HepG2 (cell line): ENCODE results near the gene CHST6. TPM values are rescaled to one million over a fixed set of nuclear protein-coding genes. Genes with fewer than 3 reads are reported as not detected.

Experiments
- ATAC-seq: fragments of 200-7000 bp; cut with Tn5 transposase; 3 replicates; pipeline ENCODE4 v1.9.1; 2020; ENCODE audit warnings: mild to moderate bottlenecking, moderate library complexity
- BruUV-seq: library from RNA; stranded (reverse); fragments of 400-500 nt; replicated peaks from 2 replicates; lab custom pipeline; 2021; lab: Mats Ljungman, UMichigan
- CTCF ChIA-PET: fragments of 300-600 bp; formaldehyde crosslinking; extraction: SDS; loops from one replicate; lab custom pipeline; 2021; ENCODE audit warnings: low total read pairs, inconsistent platforms, low intra/inter-chr PET ratio; lab: Yijun Ruan, JAX
- POLR2A ChIA-PET: fragments of 350-600 bp; sonication (Branson Sonifier 250); formaldehyde crosslinking; loops from one replicate; lab custom pipeline; 2020; ENCODE audit warnings: antibody characterized with exemption, inconsistent platforms; lab: Yijun Ruan, JAX
- DNase-seq: peaks from one replicate; pipeline ENCODE4 v3.0.0-alpha.2; 2015; ENCODE audit warnings: low spot score
- FAIRE-seq: peaks from 3 replicates; lab custom pipeline; 2011; peaks lifted over from hg19 to GRCh38; lab: Jason Lieb, UNC
- H2AFZ ChIP-seq: one replicate; pipeline ENCODE4 v1.6.1; 2011; ENCODE audit warnings: low read length, inconsistent platforms
- H3K27ac ChIP-seq: fragments of 300-600 bp; 3 replicates; pipeline ENCODE4 v1.8.0; 2011; ENCODE audit warnings: mixed run types, mild to moderate bottlenecking, mixed read lengths, low read length, inconsistent platforms; ENCODE audit not compliant: insufficient read depth; ENCODE audit errors: extremely low read length
- H3K27me3 ChIP-seq, 2 experiments: fragments of 200-600 bp in 1 of 2; 2 replicates in 1 of 2; 3 replicates in 1 of 2; pipeline versions ENCODE4 v1.6.0 to v1.8.0; 2011; ENCODE audit warnings: low read length in 2 of 2, mild to moderate bottlenecking in 2 of 2, moderate library complexity in 2 of 2, inconsistent platforms in 1 of 2; ENCODE audit not compliant: insufficient read depth in 2 of 2, control insufficient read depth in 1 of 2
- H3K36me3 ChIP-seq, 2 experiments: fragments of 200-600 bp in 1 of 2; replicated peaks in 1 of 2; 2 replicates in 1 of 2; 3 replicates in 1 of 2; pipeline versions ENCODE4 v1.5.1 to v1.8.0; 2011; ENCODE audit warnings: low read length in 2 of 2, inconsistent platforms in 1 of 2; ENCODE audit not compliant: insufficient read depth in 2 of 2, control insufficient read depth in 1 of 2
- H3K4me1 ChIP-seq: 2 replicates; pipeline ENCODE4 v1.5.1; 2012; ENCODE audit warnings: low read length, inconsistent platforms; ENCODE audit not compliant: insufficient read depth
- H3K4me2 ChIP-seq: 2 replicates; pipeline ENCODE4 v1.6.0; 2011; ENCODE audit warnings: low read depth, low read length, inconsistent platforms
- H3K4me3 ChIP-seq, 3 experiments: fragments of 200-600 bp in 1 of 3; sonication (generic), shearing (Covaris generic) in 1 of 3; replicated peaks in 1 of 3; 2 replicates each; pipeline ENCODE4 v1.5.1; 2011 to 2016; ENCODE audit warnings: low read length in 3 of 3, inconsistent platforms in 2 of 3, low read depth in 2 of 3, mild to moderate bottlenecking in 2 of 3, control low read depth in 1 of 3, mixed read lengths in 1 of 3; ENCODE audit not compliant: insufficient read depth in 1 of 3
- H3K79me2 ChIP-seq: one replicate; pipeline ENCODE4 v1.6.1; 2011; ENCODE audit warnings: low read length, inconsistent platforms; ENCODE audit not compliant: insufficient read depth
- H3K9ac ChIP-seq: 2 replicates; pipeline ENCODE4 v1.6.0; 2011; ENCODE audit warnings: mild to moderate bottlenecking, low read depth, low read length, inconsistent platforms; ENCODE audit not compliant: insufficient read depth
- H3K9me3 ChIP-seq: 2 replicates; pipeline ENCODE4 v1.5.1; 2012; ENCODE audit warnings: mild to moderate bottlenecking, low read length
- H4K20me1 ChIP-seq: 2 replicates; pipeline ENCODE4 v1.6.0; 2011; ENCODE audit warnings: inconsistent platforms, mild to moderate bottlenecking, low read length, moderate library complexity; ENCODE audit not compliant: insufficient read depth
- BRD4 ChIP-seq: sonication (generic); formaldehyde crosslinking; IDR thresholded peaks from 2 replicates; pipeline ENCODE4 v1.4.0; 2020; ENCODE audit warnings: missing genetic modification reagents
- ELF3 ChIP-seq: IDR thresholded peaks from 2 replicates; pipeline ENCODE4 v1.6.1; 2016; ENCODE audit warnings: missing genetic modification reagents, missing compliant biosample characterization
- HNRNPUL1 ChIP-seq: fragments of 200-400 bp; formaldehyde crosslinking; IDR thresholded peaks from 2 replicates; pipeline ENCODE4 v1.6.1; 2017; ENCODE audit warnings: low read depth, mild to moderate bottlenecking, low read length, moderate library complexity
- HOXA7 ChIP-seq: sonication (generic); formaldehyde crosslinking; IDR thresholded peaks from 2 replicates; pipeline ENCODE4 v1.8.1; 2022; ENCODE audit warnings: mild to moderate bottlenecking, missing genetic modification reagents, moderate library complexity
- IKZF4 ChIP-seq: sonication (generic); formaldehyde crosslinking; IDR thresholded peaks from 2 replicates; pipeline ENCODE4 v1.5.1; 2020; ENCODE audit warnings: borderline replicate concordance, mild to moderate bottlenecking, low read depth, missing genetic modification reagents; ENCODE audit errors: not compliant biosample characterization
- SAP130 ChIP-seq: IDR thresholded peaks from 2 replicates; pipeline ENCODE4 v1.6.1; 2016; ENCODE audit warnings: low read depth
- SOX5 ChIP-seq: IDR thresholded peaks from 2 replicates; pipeline ENCODE4 v1.6.1; 2016; ENCODE audit warnings: borderline replicate concordance
- SOX6 ChIP-seq, 2 experiments: fragments of 450-650 bp in 1 of 2; sonication (generic) in 1 of 2; formaldehyde crosslinking in 1 of 2; IDR thresholded peaks; 2 replicates each; pipeline versions ENCODE4 v1.4.0 to v1.6.1; 2017 to 2020; ENCODE audit warnings: antibody characterized with exemption in 1 of 2, mild to moderate bottlenecking in 1 of 2, missing genetic modification reagents in 1 of 2
- TEAD2 ChIP-seq: sonication (generic); formaldehyde crosslinking; IDR thresholded peaks from 2 replicates; pipeline ENCODE4 v1.9.0; 2021; ENCODE audit warnings: missing genetic modification reagents
- TSC22D2 ChIP-seq: sonication (generic); formaldehyde crosslinking; IDR thresholded peaks from 2 replicates; pipeline ENCODE4 v1.5.1; 2020; ENCODE audit warnings: missing genetic modification reagents, mild to moderate bottlenecking, borderline replicate concordance
- WIZ ChIP-seq: sonication (generic); formaldehyde crosslinking; IDR thresholded peaks from 2 replicates; pipeline ENCODE4 v1.5.1; 2020; ENCODE audit warnings: mild to moderate bottlenecking, missing genetic modification reagents
- ZMYM3 ChIP-seq: sonication (generic); formaldehyde crosslinking; IDR thresholded peaks from 2 replicates; pipeline ENCODE4 v1.5.1; 2020; ENCODE audit warnings: mild to moderate bottlenecking, missing genetic modification reagents
- ZNF101 ChIP-seq: sonication (generic); formaldehyde crosslinking; IDR thresholded peaks from 2 replicates; pipeline ENCODE4 v1.4.0; 2020; ENCODE audit warnings: mild to moderate bottlenecking, low read depth, missing genetic modification reagents, borderline replicate concordance
- ZNF264 ChIP-seq: sonication (generic); formaldehyde crosslinking; IDR thresholded peaks from 2 replicates; pipeline ENCODE4 v1.4.0; 2020; ENCODE audit warnings: missing genetic modification reagents
- ZNF33B ChIP-seq: sonication (generic); formaldehyde crosslinking; IDR thresholded peaks from 2 replicates; pipeline ENCODE4 v1.5.1; 2020; ENCODE audit warnings: mild to moderate bottlenecking, missing genetic modification reagents
- ZNF83 ChIP-seq: sonication (generic); formaldehyde crosslinking; IDR thresholded peaks from 2 replicates; pipeline ENCODE4 v1.4.0; 2020; ENCODE audit warnings: missing genetic modification reagents, mild to moderate bottlenecking, borderline replicate concordance
- ZSCAN9 ChIP-seq: IDR thresholded peaks from 2 replicates; pipeline ENCODE4 v1.6.1; 2016; ENCODE audit warnings: borderline replicate concordance
- WGBS: methylation state at CpG from one replicate; pipeline ENCODE4 v1.1.6; 2017; ENCODE audit warnings: low lambda C conversion rate; 5-methylcytosine and 5-hydroxymethylcytosine counted together
- in situ Hi-C: cut with HindIII; loops from 2 replicates; pipeline ENCODE4 v1.10.0; 2017; ENCODE audit warnings: low pct_unique_long_range_greater_than_20kb; ENCODE audit not compliant: extremely low pct_ligation_motif_present
- intact Hi-C: fragments of 100-400 bp; cut with micrococcal nuclease; formaldehyde crosslinking; loops from one replicate; pipeline ENCODE4 v1.10.0; 2022; ENCODE audit not compliant: unreplicated experiment
- polyA plus RNA-seq, 8 experiments: library from polyadenylated mRNA; depleted of rRNA in 3 of 8; stranded (reverse) in 7 of 8; unstranded in 1 of 8; fragments of >200 nt; fragmentation: Illumina TruSeq in 4 of 8; extraction: Trizol in 4 of 8; gene quantifications; 2 replicates each; pipeline versions ENCODE4 v1.2.1 to v1.2.3, GENCODE V29; 2011 to 2016; ENCODE audit warnings: low read depth in 4 of 8, missing spikeins in 1 of 8, mixed read lengths in 1 of 8; ENCODE audit not compliant: insufficient read depth in 1 of 8
- total RNA-seq, 5 experiments: library from RNA; depleted of rRNA; stranded (reverse); fragments of >200 nt; fragmentation: Illumina TruSeq; extraction: Trizol; gene quantifications; 2 replicates each; pipeline ENCODE4 v1.2.3, GENCODE V29; 2016; ENCODE audit warnings: low read depth in 1 of 5
- TF ChIP-seq, protein P1 (sequence below): sonication (generic); formaldehyde crosslinking; IDR thresholded peaks from 2 replicates; pipeline ENCODE4 v1.5.1; 2020; ENCODE audit warnings: mild to moderate bottlenecking, missing genetic modification reagents, borderline replicate concordance
- TF ChIP-seq, protein P2 (sequence below): sonication (generic); formaldehyde crosslinking; conservative IDR thresholded peaks from 2 replicates; pipeline ENCODE4 v1.4.0; 2020; ENCODE audit warnings: missing genetic modification reagents

Gene CHST6
- total and polyA plus RNA-seq, 2 of the 13 experiments (the other 11 are each of a cell fraction or from before 2014, with no cell fraction given), result 0.18 to 0.91 TPM

DNA sequence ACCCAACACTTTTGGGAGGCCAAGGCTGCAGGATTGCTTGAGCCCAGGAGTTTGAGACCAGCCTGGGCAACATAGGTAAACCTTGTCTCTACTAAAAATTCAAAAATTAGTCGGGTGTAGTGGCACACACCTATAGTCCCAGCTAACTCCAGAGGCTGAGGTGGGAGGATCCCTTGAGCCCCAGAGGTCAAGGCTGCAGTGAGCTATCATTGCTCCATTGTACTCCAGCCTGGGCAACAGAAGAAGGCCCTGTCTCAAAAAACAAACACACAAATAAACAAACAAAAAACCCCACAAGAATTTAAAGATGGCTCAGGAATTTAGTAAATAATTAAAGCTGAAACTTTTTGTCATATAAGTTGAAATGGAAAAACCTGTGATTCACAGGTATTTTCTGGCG, 28.5 kb downstream of the CHST6 start:
- Histone ChIP-seq H3K9ac (no peak overlapping the region), H3K4me3 (no peak overlapping the region), H3K27me3 (no peaks in the 10 kb centered on the region), H3K9me3 (no peaks in the 10 kb centered on the region), H4K20me1 (peaks cover 10% of the 10 kb centered on the region), H3K79me2 (peaks cover 20% of the 10 kb centered on the region), H3K27ac (no peak overlapping the region), H2AFZ (no peak overlapping the region), H3K36me3 (no peaks in the 10 kb centered on the region), H3K4me2 (peak overlapping the region; percentile 67), H3K4me1 (peaks cover 43% of the 10 kb centered on the region)
- peak; percentile 76 for FAIRE-seq
- BruUV-seq, result no TSS peak
- ChIA-PET POLR2A (interaction anchor here (0.6 to 0.8 kb wide), 3 partner anchors 48 to 1005 kb away, joined by 3 to 5 read pairs (median 3); no protein-coding TSS in a partner anchor), CTCF (no interaction called here)
- intact Hi-C loops, result loop anchor here (1.0 kb wide), 2 partner anchors 43 to 89 kb away; no protein-coding TSS in a partner anchor
- ATAC-seq, result no peak
- DNase-seq, result peak; percentile 68
- 28% methylated on average over 2 of the region's 2 CpGs for WGBS
- in situ Hi-C loops, result no loop called here
- TF ChIP-seq, protein P1, sequence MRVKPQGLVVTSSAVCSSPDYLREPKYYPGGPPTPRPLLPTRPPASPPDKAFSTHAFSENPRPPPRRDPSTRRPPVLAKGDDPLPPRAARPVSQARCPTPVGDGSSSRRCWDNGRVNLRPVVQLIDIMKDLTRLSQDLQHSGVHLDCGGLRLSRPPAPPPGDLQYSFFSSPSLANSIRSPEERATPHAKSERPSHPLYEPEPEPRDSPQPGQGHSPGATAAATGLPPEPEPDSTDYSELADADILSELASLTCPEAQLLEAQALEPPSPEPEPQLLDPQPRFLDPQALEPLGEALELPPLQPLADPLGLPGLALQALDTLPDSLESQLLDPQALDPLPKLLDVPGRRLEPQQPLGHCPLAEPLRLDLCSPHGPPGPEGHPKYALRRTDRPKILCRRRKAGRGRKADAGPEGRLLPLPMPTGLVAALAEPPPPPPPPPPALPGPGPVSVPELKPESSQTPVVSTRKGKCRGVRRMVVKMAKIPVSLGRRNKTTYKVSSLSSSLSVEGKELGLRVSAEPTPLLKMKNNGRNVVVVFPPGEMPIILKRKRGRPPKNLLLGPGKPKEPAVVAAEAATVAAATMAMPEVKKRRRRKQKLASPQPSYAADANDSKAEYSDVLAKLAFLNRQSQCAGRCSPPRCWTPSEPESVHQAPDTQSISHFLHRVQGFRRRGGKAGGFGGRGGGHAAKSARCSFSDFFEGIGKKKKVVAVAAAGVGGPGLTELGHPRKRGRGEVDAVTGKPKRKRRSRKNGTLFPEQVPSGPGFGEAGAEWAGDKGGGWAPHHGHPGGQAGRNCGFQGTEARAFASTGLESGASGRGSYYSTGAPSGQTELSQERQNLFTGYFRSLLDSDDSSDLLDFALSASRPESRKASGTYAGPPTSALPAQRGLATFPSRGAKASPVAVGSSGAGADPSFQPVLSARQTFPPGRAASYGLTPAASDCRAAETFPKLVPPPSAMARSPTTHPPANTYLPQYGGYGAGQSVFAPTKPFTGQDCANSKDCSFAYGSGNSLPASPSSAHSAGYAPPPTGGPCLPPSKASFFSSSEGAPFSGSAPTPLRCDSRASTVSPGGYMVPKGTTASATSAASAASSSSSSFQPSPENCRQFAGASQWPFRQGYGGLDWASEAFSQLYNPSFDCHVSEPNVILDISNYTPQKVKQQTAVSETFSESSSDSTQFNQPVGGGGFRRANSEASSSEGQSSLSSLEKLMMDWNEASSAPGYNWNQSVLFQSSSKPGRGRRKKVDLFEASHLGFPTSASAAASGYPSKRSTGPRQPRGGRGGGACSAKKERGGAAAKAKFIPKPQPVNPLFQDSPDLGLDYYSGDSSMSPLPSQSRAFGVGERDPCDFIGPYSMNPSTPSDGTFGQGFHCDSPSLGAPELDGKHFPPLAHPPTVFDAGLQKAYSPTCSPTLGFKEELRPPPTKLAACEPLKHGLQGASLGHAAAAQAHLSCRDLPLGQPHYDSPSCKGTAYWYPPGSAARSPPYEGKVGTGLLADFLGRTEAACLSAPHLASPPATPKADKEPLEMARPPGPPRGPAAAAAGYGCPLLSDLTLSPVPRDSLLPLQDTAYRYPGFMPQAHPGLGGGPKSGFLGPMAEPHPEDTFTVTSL (CRISPR knock-in tag), result 0 out of 2 replicates have a peak, but pooled peaks have one; percentile 29
- no peak for TF ChIP-seq ZSCAN9 (CRISPR knock-in tag)
- TF ChIP-seq HNRNPUL1, result no peak
- no peak for TF ChIP-seq ELF3 (CRISPR knock-in tag)
- no peak for TF ChIP-seq ZNF101 (CRISPR knock-in tag)
- peak; percentile 78 for TF ChIP-seq ZMYM3
- no peak for TF ChIP-seq IKZF4 (CRISPR knock-in tag)
- TF ChIP-seq ZNF264 (CRISPR knock-in tag), result no peak
- no peak for TF ChIP-seq BRD4 (CRISPR knock-in tag)
- no peak for TF ChIP-seq ZNF83 (CRISPR knock-in tag)
- no peak for TF ChIP-seq TSC22D2 (CRISPR knock-in tag)
- peak; percentile 52; the same call in 1 of the 2 replicates for TF ChIP-seq SOX5 (CRISPR knock-in tag)
- TF ChIP-seq, protein P2, sequence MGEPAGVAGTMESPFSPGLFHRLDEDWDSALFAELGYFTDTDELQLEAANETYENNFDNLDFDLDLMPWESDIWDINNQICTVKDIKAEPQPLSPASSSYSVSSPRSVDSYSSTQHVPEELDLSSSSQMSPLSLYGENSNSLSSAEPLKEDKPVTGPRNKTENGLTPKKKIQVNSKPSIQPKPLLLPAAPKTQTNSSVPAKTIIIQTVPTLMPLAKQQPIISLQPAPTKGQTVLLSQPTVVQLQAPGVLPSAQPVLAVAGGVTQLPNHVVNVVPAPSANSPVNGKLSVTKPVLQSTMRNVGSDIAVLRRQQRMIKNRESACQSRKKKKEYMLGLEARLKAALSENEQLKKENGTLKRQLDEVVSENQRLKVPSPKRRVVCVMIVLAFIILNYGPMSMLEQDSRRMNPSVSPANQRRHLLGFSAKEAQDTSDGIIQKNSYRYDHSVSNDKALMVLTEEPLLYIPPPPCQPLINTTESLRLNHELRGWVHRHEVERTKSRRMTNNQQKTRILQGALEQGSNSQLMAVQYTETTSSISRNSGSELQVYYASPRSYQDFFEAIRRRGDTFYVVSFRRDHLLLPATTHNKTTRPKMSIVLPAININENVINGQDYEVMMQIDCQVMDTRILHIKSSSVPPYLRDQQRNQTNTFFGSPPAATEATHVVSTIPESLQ, result no peak
- no peak for TF ChIP-seq HOXA7
- peak; percentile 28; the same call in 1 of the 2 replicates for TF ChIP-seq SAP130 (CRISPR knock-in tag)
- TF ChIP-seq TEAD2 (CRISPR knock-in tag), result no peak
- no peak for TF ChIP-seq SOX6 (IDR thresholded peaks at IDR 0.05)
- TF ChIP-seq SOX6 (CRISPR knock-in tag; IDR thresholded peaks at IDR 0.05), result peak; percentile 62
- no peak for TF ChIP-seq WIZ
- no peak for TF ChIP-seq ZNF33B (CRISPR knock-in tag)
